Activated CD4-positive, alpha-beta T cell treated with anti-CD3 and anti-CD28 coated beads, Interleukin-2, amount 10 ng/mL, durations not matched to agents 7 days and 5 days (primary cell): ENCODE results near the gene SCD5. TPM values are rescaled to one million over a fixed set of nuclear protein-coding genes. Genes with fewer than 3 reads are reported as not detected.

Experiments used
- CTCF ChIA-PET: fragments of 350-600 bp; sonication (Branson Sonifier 250); formaldehyde crosslinking; loops from one replicate; lab custom pipeline; 2021; ENCODE audit warnings: antibody characterized with exemption; lab: Charles Lee
- POLR2A ChIA-PET: fragments of 350-600 bp; sonication (Branson Sonifier 250); formaldehyde crosslinking; loops from one replicate; lab custom pipeline; 2021; ENCODE audit warnings: antibody characterized with exemption; lab: Charles Lee
- DNase-seq: peaks from one replicate; pipeline ENCODE4 v3.0.0-alpha.2; 2020
- H3K27ac Mint-ChIP-seq: one replicate; pipeline ENCODE4 v1.8.0; 2021; ENCODE audit warnings: mild to moderate bottlenecking, moderate library complexity, mixed read lengths
- H3K27me3 Mint-ChIP-seq: one replicate; pipeline ENCODE4 v1.8.0; 2021; ENCODE audit warnings: mixed read lengths
- H3K36me3 Mint-ChIP-seq: one replicate; pipeline ENCODE4 v1.8.0; 2021; ENCODE audit warnings: low read depth, mixed read lengths
- H3K4me1 Mint-ChIP-seq: one replicate; pipeline ENCODE4 v1.8.0; 2021; ENCODE audit warnings: mixed read lengths
- H3K4me3 Mint-ChIP-seq: one replicate; pipeline ENCODE4 v1.8.0; 2021; ENCODE audit warnings: mild to moderate bottlenecking, moderate library complexity, mixed read lengths
- H3K9me3 Mint-ChIP-seq: one replicate; pipeline ENCODE4 v1.8.0; 2021; ENCODE audit warnings: mixed read lengths
- total RNA-seq, 2 experiments: library from RNA; stranded (reverse); gene quantifications; one replicate each; pipeline ENCODE4 v1.2.3, GENCODE V29; 2021

The SCD5 gene
- total RNA-seq, 2 experiments from 2014 or later: 2.0 TPM

DNA sequence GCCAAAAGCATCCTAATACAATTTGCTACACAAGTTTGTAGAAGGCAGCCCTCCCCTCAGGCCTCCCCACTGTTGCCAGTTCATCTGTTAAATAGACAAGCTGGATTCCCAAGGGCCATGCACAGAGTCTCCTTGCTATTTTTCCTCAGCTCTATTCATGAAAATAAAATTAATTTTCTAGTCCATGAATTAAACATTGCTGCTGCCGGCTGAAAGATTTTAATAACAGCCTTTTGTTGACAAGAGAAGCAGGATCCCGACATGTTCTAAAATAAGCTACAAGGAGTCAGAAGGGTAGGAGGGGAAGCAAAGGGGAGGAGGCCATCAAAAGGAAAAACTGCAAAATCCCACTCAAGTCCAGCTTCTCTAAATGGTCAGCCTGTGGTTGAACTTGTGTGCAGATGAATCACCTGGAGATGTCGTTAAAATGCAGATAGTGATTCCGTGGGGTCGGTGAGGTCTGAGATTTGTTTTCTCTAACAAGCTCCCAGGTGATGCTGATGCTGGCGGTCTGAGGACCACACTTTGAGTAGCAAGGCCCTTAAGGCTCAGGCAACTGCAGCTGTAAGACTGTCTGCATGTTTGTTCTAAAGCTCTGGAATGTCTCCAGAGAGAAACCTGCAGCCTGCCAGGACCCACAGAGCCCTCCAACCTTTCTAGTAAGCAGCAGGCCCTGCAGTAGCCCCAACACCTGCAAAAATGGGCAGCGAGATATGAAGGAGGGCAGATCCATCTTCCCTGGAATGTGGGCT is 9.4 kb downstream of the SCD5 start:
- H3K9me3 Mint-ChIP-seq: no peaks in the 10 kb centered on the region
- POLR2A ChIA-PET: no interaction called here
- H3K27ac Mint-ChIP-seq: no peak overlapping the region

DNA sequence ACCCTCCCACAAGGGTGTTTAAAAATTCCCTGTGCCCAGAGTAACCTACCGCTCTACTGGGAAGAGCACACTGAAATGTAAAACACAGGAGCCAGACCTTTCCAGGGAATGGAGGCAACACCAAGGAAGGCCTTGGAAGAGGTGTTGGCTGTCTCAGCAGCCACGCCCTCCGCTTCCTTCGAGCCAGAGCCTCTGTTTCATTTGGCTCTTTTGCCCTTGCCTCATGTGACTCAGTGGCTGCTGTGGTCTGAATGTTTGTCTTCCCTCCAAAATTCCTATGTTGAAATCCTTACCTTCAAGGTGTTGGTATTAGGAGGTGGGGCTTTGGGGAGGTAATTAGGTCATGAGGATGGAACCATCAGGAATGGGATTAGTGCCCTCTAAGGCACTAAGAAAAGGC is 11.3 kb downstream of the SCD5 start:
- Mint-ChIP-seq H3K36me3 (no peaks in the 10 kb centered on the region), H3K4me1 (no peaks in the 10 kb centered on the region), H3K27me3 (peaks cover 17% of the 10 kb centered on the region), H3K4me3 (no peak overlapping the region), H3K9me3 (no peaks in the 10 kb centered on the region), H3K27ac (no peak overlapping the region)
- DNase-seq: no peak
- CTCF ChIA-PET: no interaction called here
- POLR2A ChIA-PET: no interaction called here

More for the DNA sequence above, 9.4 kb downstream of the SCD5 start:
- Mint-ChIP-seq H3K4me3 (no peak overlapping the region), H3K4me1 (no peaks in the 10 kb centered on the region), H3K27me3 (peaks cover 25% of the 10 kb centered on the region), H3K36me3 (no peaks in the 10 kb centered on the region)
- CTCF ChIA-PET: no interaction called here
- no peak for DNase-seq

DNA sequence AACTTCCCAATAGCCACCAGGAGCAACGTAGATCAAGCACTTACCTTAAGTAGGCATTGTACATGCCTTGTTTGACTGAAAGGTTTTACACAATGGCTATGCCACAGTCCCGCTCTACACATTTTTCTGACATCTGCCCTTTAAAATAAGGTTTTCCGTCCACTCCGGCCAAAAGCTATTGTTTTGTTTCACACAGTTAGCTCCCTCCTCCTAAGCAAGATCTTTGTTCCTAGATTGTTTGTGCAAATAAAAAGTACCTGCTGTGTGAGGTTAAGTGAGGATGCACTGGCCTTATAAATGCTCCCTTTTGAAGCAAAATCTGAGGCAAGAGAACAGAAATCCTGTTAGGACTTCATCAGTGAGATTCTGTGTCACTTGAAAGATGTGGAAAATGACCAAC is 11.8 kb downstream of the SCD5 start:
- no peak for DNase-seq
- no peaks in the 10 kb centered on the region for H3K36me3 Mint-ChIP-seq
- ChIA-PET CTCF (no interaction called here), POLR2A (no interaction called here)
- peaks cover 17% of the 10 kb centered on the region for H3K27me3 Mint-ChIP-seq
- no peaks in the 10 kb centered on the region for H3K4me1 Mint-ChIP-seq
- H3K4me3 Mint-ChIP-seq: no peak overlapping the region
- no peak overlapping the region for H3K27ac Mint-ChIP-seq
- no peaks in the 10 kb centered on the region for H3K9me3 Mint-ChIP-seq

DNA sequence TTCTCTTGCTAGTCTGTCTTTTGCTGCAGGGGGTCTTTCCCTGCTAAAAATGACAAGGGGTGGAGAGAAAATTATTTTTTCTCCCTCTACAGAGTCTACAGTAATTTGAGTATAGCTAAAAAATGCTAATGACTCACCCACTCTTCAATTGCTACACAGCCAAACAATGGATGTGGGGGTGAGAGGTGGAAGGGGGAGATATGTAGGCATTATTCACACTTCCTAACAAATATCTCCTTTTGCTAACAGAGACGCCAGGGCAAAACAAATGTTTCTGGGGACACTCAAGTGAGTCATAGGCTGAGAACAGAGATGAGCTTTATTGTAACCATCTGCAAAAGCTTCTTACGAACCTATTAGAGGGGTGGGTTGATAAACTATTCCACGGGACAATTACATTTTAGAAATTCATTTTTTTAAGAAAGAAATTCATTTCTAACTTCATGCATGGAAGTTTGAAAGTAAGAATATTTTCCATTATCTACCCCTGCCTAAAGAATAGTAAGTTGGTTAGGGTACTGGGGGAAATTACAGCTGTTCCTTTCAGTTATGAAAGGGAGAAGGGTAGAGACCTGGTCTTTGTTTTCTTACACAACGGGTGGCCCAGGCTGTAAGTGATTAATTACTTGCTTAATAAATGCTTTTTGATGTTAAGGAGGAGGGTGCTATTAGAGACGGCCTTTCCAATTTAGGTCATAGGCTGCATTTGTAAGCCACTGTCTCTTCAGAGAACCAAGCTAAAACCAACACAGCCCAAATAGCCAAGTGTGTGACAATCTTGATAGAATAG is 12.8 kb downstream of the SCD5 start:
- peaks cover 17% of the 10 kb centered on the region for H3K27me3 Mint-ChIP-seq
- DNase-seq: no peak
- no peak overlapping the region for H3K4me3 Mint-ChIP-seq
- H3K36me3 Mint-ChIP-seq: no peaks in the 10 kb centered on the region
- ChIA-PET CTCF (no interaction called here), POLR2A (no interaction called here)
- H3K27ac Mint-ChIP-seq: no peak overlapping the region
- no peaks in the 10 kb centered on the region for H3K4me1 Mint-ChIP-seq
- no peaks in the 10 kb centered on the region for H3K9me3 Mint-ChIP-seq

DNA sequence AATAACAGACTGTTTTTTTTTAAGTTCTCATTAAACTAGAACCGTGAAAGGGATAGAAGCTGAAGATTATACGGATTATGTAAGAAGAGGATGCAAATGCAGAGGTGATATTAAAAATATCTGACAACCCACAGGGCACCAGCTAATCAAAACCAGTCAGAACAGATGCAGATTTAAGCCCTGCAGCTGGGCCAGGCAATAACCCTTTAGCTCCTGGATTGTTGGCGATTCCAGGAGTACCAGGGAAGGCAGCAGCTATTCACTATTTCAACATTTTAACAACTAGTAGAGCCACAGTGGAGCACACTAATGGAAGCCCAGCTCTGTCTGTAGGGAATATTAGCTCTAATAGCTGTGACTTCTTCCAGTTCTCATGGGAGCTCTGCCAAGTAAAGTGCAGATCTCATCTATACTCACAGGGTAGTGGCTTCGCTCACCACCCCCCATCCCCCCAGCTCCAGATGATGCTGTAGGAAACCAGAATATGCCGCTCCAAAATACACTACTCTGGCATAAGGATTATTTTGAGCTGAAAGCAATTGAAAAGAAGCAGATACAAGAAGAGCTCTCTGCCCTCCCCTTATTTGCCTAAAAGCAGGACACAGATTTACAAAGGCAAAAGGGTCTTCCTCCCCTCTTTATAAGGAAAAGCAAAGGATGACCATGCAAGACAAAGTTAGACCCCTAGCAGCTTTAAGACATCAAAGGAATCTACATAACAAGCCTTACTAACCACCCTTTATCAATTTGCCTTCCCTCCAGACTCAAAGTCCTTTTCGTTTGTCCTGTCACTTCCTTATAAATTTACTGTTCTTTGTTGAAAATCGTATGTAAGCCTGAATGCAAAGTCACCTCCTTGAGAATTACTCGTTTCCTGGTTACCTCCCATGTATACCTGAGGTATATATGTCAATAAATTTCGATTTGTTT is 13.7 kb downstream of the SCD5 start:
- Mint-ChIP-seq H3K36me3 (no peaks in the 10 kb centered on the region), H3K9me3 (no peaks in the 10 kb centered on the region), H3K4me3 (no peak overlapping the region), H3K27ac (no peak overlapping the region), H3K4me1 (no peaks in the 10 kb centered on the region), H3K27me3 (peaks cover 14% of the 10 kb centered on the region)
- POLR2A ChIA-PET: no interaction called here
- CTCF ChIA-PET: interaction anchor here (0.8 kb wide), 1 partner anchor 9 kb away, joined by 3 read pairs; no protein-coding TSS in a partner anchor
- no peak for DNase-seq

DNA sequence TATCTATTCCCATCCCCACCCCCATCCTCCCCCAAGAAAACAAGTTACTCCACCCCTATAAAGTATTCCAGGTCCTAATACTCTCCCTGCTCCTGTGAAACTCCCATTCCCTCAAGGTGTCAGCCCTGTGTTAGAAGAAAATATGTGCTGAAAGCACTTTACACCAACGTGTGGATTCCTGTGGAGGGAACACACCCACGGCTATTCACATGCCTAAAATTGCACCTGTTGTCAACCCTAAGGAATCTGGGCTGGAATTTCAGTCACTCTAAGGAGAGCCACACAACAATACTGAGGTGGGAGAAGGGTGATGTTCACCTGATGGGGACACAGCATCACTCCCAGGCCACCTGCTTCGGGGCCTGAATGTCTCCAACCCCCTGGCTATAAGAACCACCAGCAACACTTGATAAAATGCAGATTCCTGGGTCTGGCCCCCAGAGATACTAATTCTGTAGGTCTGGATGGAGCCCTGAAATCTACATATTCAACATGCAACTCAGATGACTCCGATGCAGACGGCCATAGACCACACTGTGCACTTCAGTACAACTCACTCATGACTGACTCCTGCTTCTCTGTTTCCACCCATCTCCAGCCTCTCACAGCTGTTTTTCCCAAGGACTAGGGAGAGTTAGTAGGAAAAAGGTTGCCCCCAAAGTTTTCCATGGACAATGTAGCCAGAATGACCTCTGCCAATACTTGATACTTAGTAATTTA is 15.8 kb downstream of the SCD5 start:
- H3K9me3 Mint-ChIP-seq: no peaks in the 10 kb centered on the region
- no peak overlapping the region for H3K27ac Mint-ChIP-seq
- H3K27me3 Mint-ChIP-seq: peaks cover 12% of the 10 kb centered on the region
- CTCF ChIA-PET: interaction anchor here (0.6 kb wide), 1 partner anchor 71 kb away, joined by 4 read pairs; no protein-coding TSS in a partner anchor
- no peak for DNase-seq
- H3K4me1 Mint-ChIP-seq: no peaks in the 10 kb centered on the region
- no peak overlapping the region for H3K4me3 Mint-ChIP-seq
- POLR2A ChIA-PET: no interaction called here
- H3K36me3 Mint-ChIP-seq: no peaks in the 10 kb centered on the region

DNA sequence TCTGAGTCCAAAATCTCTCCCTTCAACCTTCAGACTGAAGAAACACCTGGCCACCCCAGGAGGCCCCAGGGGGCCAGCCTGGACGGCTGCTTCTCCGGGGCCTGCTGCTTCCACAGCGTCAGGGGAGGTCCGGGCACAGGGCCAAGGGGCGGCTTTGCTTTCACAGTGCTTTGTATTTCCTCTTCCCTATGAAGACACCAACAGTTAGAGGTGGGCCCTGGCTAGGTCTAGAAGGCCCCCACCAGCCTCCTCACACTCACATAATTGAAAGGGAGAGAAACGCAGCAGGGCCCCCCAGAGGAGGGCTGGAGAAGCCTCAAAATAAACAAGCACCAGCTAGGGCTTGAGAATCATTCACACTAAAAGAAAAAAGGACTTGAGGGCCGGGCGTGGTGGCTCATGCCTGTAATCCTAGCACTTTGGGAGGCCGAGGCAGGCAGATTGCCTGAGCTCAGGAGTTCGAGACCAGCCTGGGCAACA is 17.8 kb downstream of the SCD5 start:
- H3K9me3 Mint-ChIP-seq: no peaks in the 10 kb centered on the region
- no peak overlapping the region for H3K4me3 Mint-ChIP-seq
- H3K4me1 Mint-ChIP-seq: no peaks in the 10 kb centered on the region
- no peaks in the 10 kb centered on the region for H3K36me3 Mint-ChIP-seq
- POLR2A ChIA-PET: no interaction called here
- H3K27ac Mint-ChIP-seq: no peak overlapping the region
- no peak for DNase-seq
- CTCF ChIA-PET: interaction anchor here (1.5 kb wide), 1 partner anchor 16 kb away, joined by 6 read pairs; no protein-coding TSS in a partner anchor
- H3K27me3 Mint-ChIP-seq: peaks cover 12% of the 10 kb centered on the region

DNA sequence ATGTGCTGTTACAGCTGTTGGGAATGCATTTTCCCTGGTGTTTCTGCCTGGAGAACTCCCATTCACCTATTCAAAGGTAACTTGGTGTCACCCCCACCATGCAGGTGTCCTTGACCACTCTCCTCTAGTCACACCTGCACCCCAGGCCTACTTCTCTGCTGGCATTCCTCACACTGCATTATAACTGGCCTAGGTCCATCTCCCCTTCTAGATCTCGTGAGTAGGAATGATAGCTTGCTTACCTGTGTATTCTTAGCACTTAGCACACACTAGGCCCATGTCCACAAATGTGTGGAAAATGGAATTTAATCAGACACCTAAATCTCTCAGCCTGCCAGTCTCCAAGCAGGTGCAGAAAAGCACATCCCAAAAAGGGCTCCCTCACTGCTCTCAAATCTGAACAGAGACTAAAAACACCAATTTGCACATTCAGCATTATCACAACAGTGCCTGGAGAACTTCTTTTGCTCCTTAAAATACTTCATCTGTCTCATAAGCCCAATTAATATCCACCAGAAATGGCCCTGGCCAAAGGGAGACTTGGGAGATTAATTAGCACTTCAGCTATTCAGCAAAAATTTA is 18.3 kb downstream of the SCD5 start:
- DNase-seq: no peak
- CTCF ChIA-PET: interaction anchor here (1.5 kb wide), 1 partner anchor 17 kb away, joined by 6 read pairs; no protein-coding TSS in a partner anchor
- peaks cover 9% of the 10 kb centered on the region for H3K27me3 Mint-ChIP-seq
- no peak overlapping the region for H3K4me3 Mint-ChIP-seq
- POLR2A ChIA-PET: no interaction called here
- H3K9me3 Mint-ChIP-seq: no peaks in the 10 kb centered on the region
- no peak overlapping the region for H3K27ac Mint-ChIP-seq
- H3K36me3 Mint-ChIP-seq: no peaks in the 10 kb centered on the region
- H3K4me1 Mint-ChIP-seq: no peaks in the 10 kb centered on the region

DNA sequence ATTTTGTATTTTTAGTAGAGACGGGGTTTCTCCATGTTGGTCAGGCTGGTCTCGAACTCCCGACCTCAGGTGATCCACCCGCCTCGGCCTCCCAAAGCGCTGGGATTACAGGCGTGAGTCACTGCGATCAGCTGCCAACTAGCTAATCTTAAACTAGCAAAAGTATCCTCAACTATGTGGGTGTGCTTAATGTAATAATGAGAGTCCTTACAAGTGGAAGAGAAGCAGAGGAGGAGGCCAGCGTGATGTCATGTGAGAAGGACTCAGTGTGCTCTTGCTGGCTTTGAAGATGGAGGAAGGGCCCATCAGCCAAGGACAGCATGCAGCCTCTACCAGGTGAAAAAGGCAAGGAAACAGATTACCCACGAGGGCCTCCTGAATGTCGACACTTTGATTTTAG is 19.6 kb downstream of the SCD5 start:
- ChIA-PET POLR2A (no interaction called here), CTCF (no interaction called here)
- Mint-ChIP-seq H3K9me3 (no peaks in the 10 kb centered on the region), H3K4me1 (no peaks in the 10 kb centered on the region), H3K27me3 (peaks cover 2% of the 10 kb centered on the region), H3K27ac (no peak overlapping the region), H3K36me3 (no peaks in the 10 kb centered on the region), H3K4me3 (no peak overlapping the region)
- no peak for DNase-seq

DNA sequence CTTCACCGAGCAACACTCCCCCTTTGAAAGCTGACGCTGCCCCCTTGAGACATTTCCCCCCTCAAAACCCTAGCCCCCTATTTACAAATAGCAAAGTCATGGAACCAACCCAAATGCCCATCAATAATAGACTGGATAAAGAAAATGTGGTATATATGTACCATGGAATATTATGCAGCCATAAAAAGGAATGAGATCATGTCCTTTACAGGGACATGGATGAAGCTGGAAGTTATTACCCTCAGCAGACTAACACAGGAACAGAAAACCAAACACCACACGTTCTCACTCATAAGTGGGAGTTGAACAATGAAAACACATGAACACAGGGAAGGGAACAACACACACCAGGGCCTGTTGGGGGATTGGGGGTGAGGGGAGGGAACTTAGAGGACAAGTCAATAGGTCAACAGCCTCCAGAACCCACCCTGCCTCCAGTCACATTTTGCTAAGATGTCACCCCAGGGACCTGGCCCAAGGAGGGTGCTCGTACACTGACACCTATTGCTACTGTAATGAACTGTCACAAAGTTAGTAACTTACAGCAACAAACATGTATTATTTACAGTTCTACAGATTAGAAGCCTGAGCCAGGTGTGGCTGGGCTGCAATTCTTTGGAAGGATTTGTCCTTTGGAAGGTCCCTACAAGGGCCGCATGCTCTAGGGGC is 20.6 kb downstream of the SCD5 start:
- no peak for DNase-seq
- no peaks in the 10 kb centered on the region for H3K36me3 Mint-ChIP-seq
- H3K27me3 Mint-ChIP-seq: peaks cover 2% of the 10 kb centered on the region
- no peaks in the 10 kb centered on the region for H3K9me3 Mint-ChIP-seq
- CTCF ChIA-PET: no interaction called here
- POLR2A ChIA-PET: no interaction called here
- no peaks in the 10 kb centered on the region for H3K4me1 Mint-ChIP-seq
- H3K4me3 Mint-ChIP-seq: no peak overlapping the region
- no peak overlapping the region for H3K27ac Mint-ChIP-seq

DNA sequence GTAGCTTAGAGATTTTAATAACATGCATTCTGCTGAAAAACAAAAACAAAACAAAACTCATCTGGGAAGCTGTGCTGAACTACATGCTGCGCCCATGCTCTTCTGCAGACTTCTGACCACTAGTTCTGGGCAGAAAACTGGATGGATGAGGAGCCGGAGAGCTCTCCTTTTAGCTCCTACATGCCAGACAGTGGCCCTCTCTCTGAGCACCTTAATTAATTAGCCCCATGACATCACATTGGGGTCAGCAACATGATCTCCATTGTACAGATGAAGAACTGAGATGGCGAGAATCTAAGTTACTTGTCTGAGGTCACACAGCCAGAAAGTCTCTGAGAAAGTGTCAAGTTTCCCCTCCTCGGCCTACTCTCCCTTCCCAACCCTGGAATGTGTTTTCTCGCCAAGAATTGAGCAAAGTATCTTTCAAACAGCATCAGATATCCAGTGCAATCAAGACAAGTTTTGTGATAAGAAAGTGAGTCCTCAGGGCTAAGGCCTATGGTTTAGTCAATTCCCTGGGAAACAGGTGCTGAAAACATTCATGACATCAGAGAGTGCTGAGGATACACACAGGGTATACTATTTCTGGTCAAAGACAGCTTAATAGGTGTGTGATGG is 21.6 kb downstream of the SCD5 start:
- Mint-ChIP-seq H3K4me3 (no peak overlapping the region), H3K36me3 (no peaks in the 10 kb centered on the region), H3K9me3 (no peaks in the 10 kb centered on the region), H3K27me3 (no peaks in the 10 kb centered on the region), H3K27ac (no peak overlapping the region), H3K4me1 (no peaks in the 10 kb centered on the region)
- POLR2A ChIA-PET: no interaction called here
- no peak for DNase-seq
- CTCF ChIA-PET: no interaction called here
